ENCODE results near the gene CAMK1D.

DNA sequence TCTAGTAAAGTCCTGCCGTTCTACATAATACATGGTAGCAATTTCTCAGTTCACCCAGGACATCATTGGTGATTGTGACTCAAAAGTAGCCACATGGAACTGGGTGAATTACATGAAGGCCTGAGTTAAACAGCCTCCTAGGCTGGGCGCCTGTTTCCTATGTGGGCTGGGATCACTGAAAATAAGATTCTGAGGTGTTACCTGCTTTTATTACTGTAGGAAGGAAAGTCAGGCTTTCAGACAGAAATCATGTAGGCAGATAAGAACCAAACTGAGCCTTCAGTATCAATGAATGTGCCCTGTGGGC lies 160.4 kb downstream of the CAMK1D start:
- no peak for TF ChIP-seq CSDC2 (CRISPR knock-in tag; IDR thresholded peaks at IDR 0.05)
- TF ChIP-seq ESRRG (CRISPR knock-in tag; IDR thresholded peaks at IDR 0.05): no peak
- TF ChIP-seq ZNF70 (CRISPR knock-in tag; IDR thresholded peaks at IDR 0.05): no peak
- TF ChIP-seq ZFP3 (CRISPR knock-in tag; IDR thresholded peaks at IDR 0.05): no peak
- no peak for TF ChIP-seq BACH2 (CRISPR knock-in tag; IDR thresholded peaks at IDR 0.05; ENCODE audit: borderline replicate concordance)
- no peak for TF ChIP-seq ARNTL (CRISPR knock-in tag; IDR thresholded peaks at IDR 0.05; ENCODE audit: borderline replicate concordance, low read depth)
- no peak for TF ChIP-seq RARB (CRISPR knock-in tag; IDR thresholded peaks at IDR 0.05)
- no peak for TF ChIP-seq GLIS3 (CRISPR knock-in tag; IDR thresholded peaks at IDR 0.05)
- TF ChIP-seq, protein P1, sequence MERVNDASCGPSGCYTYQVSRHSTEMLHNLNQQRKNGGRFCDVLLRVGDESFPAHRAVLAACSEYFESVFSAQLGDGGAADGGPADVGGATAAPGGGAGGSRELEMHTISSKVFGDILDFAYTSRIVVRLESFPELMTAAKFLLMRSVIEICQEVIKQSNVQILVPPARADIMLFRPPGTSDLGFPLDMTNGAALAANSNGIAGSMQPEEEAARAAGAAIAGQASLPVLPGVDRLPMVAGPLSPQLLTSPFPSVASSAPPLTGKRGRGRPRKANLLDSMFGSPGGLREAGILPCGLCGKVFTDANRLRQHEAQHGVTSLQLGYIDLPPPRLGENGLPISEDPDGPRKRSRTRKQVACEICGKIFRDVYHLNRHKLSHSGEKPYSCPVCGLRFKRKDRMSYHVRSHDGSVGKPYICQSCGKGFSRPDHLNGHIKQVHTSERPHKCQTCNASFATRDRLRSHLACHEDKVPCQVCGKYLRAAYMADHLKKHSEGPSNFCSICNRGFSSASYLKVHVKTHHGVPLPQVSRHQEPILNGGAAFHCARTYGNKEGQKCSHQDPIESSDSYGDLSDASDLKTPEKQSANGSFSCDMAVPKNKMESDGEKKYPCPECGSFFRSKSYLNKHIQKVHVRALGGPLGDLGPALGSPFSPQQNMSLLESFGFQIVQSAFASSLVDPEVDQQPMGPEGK (CRISPR knock-in tag; IDR thresholded peaks at IDR 0.05; ENCODE audit: borderline replicate concordance): no peak
- TF ChIP-seq, protein P2, sequence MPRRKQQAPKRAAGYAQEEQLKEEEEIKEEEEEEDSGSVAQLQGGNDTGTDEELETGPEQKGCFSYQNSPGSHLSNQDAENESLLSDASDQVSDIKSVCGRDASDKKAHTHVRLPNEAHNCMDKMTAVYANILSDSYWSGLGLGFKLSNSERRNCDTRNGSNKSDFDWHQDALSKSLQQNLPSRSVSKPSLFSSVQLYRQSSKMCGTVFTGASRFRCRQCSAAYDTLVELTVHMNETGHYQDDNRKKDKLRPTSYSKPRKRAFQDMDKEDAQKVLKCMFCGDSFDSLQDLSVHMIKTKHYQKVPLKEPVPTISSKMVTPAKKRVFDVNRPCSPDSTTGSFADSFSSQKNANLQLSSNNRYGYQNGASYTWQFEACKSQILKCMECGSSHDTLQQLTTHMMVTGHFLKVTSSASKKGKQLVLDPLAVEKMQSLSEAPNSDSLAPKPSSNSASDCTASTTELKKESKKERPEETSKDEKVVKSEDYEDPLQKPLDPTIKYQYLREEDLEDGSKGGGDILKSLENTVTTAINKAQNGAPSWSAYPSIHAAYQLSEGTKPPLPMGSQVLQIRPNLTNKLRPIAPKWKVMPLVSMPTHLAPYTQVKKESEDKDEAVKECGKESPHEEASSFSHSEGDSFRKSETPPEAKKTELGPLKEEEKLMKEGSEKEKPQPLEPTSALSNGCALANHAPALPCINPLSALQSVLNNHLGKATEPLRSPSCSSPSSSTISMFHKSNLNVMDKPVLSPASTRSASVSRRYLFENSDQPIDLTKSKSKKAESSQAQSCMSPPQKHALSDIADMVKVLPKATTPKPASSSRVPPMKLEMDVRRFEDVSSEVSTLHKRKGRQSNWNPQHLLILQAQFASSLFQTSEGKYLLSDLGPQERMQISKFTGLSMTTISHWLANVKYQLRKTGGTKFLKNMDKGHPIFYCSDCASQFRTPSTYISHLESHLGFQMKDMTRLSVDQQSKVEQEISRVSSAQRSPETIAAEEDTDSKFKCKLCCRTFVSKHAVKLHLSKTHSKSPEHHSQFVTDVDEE (CRISPR knock-in tag; IDR thresholded peaks at IDR 0.05): no peak
- TF ChIP-seq ZNF565 (CRISPR knock-in tag; conservative IDR thresholded peaks at IDR 0.05; ENCODE audit: low read depth): no peak

Measured in SK-N-SH treated with all-trans-retinoic acid at 6 μM for 48 hours (cell line).